ENCODE data around the gene MLH1.

MLH1 gene

DNA sequence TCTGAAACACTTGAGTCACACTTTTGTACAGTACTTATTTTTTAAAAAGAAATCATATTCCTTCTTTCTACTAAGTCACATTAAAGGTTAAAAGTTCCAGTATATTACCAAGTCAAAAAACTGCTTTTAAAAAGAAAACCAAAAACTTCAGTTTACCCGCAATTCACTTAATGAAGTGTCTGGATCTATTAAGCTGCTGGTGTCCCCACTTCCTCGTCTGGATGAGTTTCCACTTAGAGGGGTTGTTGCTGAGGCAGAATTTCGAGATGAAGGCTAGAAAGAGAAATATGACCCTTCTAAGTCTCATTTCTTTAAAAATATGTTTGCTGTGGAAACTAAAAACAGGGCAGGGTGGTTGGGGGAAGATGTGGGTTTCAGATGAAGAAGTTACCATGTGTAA, 101.3 kb downstream of the MLH1 start:
- DNase-seq (ENCODE audit: low read depth): no peak

DNA sequence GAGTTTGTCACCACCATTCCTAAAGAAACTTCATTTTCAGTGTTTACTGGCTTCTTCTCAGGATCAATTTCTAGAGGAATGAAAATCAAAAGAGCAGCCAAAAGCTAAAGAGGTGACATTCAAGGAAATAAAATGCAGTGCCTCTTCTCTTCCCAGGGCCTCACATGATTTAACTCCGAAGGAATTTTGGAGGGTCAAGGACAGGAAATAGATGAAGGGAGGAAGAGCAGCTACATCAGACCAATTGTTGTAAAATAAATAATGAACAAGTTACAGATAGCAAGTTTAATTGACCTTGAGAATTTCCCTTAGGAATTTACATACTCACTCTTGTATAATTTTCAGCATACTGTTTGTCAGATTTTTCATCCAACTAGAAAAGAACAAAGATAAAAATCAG, 103.0 kb downstream of the MLH1 start:
- no peak for DNase-seq (ENCODE audit: low read depth)

DNA sequence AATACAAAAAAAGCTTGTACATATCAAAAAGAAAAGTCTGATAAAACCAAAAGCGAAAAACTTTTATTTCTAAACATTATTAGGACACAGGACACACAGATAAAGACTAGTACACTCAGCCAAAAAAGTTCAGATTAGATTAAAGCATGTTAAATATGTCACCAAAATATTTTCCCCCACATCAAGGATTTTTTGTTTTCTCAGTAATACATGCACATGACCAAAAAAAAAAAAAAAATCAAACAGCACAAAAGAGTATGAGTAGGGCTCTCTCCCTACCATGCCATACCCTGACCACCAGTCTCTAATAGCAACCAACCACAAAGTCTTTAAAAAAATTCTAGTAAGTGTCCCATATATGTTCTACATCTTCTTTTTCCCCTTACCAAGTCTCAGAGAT, 103.7 kb downstream of the MLH1 start:
- DNase-seq (ENCODE audit: low read depth): no peak

DNA sequence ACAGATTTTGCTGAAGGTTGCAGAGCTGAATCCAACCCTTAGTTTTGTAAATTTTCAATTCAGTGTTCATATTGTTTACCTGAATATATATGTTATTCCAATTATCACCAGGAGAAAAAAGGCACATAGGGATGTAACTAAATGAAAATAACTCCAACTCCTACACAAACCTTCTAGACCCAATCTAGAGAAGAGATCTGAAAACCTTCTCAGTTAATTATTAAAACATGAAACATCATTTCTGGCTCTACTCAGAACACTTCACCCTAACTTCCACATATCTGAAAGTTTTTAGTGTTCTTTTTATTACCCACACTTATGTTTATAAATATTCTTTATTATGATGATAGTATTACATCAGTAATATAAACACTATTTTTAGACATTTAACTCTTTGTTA, 104.5 kb downstream of the MLH1 start:
- DNase-seq (ENCODE audit: low read depth): no peak

DNA sequence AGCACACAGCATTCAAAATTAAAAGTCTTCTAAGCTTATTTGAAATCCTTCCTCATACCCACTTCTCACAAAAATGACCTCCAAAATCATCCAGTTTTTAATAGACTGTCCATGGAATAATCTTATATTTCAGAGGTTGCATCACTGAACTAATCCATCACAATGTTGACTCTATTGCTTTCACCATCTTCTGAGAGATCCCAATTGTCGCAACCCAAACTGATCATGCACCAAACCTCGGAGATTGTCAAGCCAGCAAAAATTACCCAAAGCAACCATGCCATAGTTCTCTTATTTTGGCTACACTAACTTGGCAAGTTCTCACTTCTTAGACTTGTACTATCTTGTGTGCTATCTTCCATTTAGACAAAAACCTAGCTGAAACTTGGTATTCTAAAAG, 105.6 kb downstream of the MLH1 start:
- DNase-seq (ENCODE audit: low read depth): no peak

DNA sequence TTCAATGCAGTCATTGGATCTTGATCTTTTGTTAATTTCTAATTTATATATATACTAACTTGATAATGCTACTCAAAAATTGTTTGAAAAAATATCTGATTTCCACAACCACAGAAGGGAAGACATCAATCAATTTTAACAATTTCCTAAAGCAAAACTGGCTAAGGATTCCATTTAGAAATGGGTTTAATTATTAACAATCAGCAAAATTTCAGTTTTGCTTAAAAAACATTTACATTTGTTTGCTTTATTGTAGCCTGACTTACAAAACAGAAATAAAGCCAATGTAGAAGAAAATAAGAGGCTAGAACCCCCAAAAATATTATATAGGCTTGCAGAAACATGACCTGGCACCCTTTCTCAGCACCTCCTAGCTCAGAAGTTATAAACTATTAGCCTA, 106.2 kb downstream of the MLH1 start:
- no peak for DNase-seq (ENCODE audit: low read depth)

DNA sequence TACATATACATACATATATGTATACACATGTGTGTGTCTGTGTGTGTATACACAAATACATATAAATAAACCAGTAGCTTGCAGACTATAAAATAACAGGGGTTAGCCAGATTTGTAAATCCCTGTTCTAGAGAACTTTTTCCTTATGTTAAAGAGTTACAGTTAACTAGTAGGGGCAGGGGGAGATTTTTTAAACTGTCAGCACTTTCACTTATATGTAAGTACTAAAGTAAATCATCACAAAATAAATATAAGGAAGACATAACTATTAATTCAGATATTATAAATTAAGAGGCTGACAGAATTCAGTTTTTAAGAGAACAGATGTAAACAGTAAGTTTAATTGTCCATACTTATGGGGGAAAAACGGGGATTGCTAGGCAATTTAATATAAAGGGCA, 107.1 kb downstream of the MLH1 start:
- DNase-seq (ENCODE audit: low read depth): no peak
